Endodermal cell (in vitro differentiated cells): ENCODE data around the gene LOXL1. TPM values are rescaled to one million over a fixed set of nuclear protein-coding genes. Genes with fewer than 3 reads are reported as not detected.
"Not testable (repeated sequence)": the region's sequence is repeated elsewhere in the genome, so short reads cannot be mapped to it uniquely, and the experiment has no call there.

Source experiments
- DNase-seq: peaks from one replicate; pipeline ENCODE4 v3.0.0-alpha.2; 2017
- H3K27ac ChIP-seq: 2 replicates; pipeline ENCODE4 v1.5.1; 2013; ENCODE audit warnings: mild to moderate bottlenecking, low read depth, low read length, moderate library complexity
- H3K27me3 ChIP-seq: 2 replicates; pipeline ENCODE4 v1.6.1; 2013; ENCODE audit warnings: mild to moderate bottlenecking, low read length, moderate library complexity; ENCODE audit not compliant: insufficient read depth, control insufficient read depth, poor library complexity, severe bottlenecking
- H3K36me3 ChIP-seq: 2 replicates; pipeline ENCODE4 v1.7.0; 2013; ENCODE audit warnings: mild to moderate bottlenecking, low read length, moderate library complexity; ENCODE audit not compliant: control insufficient read depth, insufficient read depth
- H3K4me1 ChIP-seq: one replicate; pipeline ENCODE4 v1.7.0; 2013; ENCODE audit warnings: low read length; ENCODE audit not compliant: control insufficient read depth, insufficient read depth
- H3K4me3 ChIP-seq: 2 replicates; pipeline ENCODE4 v1.5.1; 2013; ENCODE audit warnings: mild to moderate bottlenecking, low read length, moderate library complexity
- H3K9ac ChIP-seq: 2 replicates; pipeline ENCODE4 v1.6.1; 2013; ENCODE audit warnings: mild to moderate bottlenecking, low read length, moderate library complexity; ENCODE audit not compliant: poor library complexity, severe bottlenecking; ENCODE audit errors: extremely low read depth
- H3K9me3 ChIP-seq: 2 replicates; pipeline ENCODE4 v1.6.1; 2013; ENCODE audit warnings: mild to moderate bottlenecking, low read length, moderate library complexity; ENCODE audit not compliant: control insufficient read depth
- H3K27ac Mint-ChIP-seq: 2 replicates; pipeline ENCODE4 v1.8.0; 2020; ENCODE audit warnings: mixed read lengths
- H3K27me3 Mint-ChIP-seq: 2 replicates; pipeline ENCODE4 v1.8.0; 2021; ENCODE audit warnings: mild to moderate bottlenecking, mixed read lengths; ENCODE audit not compliant: insufficient read depth
- H3K36me3 Mint-ChIP-seq: 2 replicates; pipeline ENCODE4 v1.8.0; 2020; ENCODE audit warnings: low read depth, mixed read lengths
- H3K4me1 Mint-ChIP-seq: 2 replicates; pipeline ENCODE4 v1.8.0; 2020; ENCODE audit warnings: mixed read lengths
- H3K4me3 Mint-ChIP-seq: 2 replicates; pipeline ENCODE4 v1.8.0; 2020; ENCODE audit warnings: mild to moderate bottlenecking, moderate library complexity, mixed read lengths
- H3K9me3 Mint-ChIP-seq: 2 replicates; pipeline ENCODE4 v1.8.0; 2020; ENCODE audit warnings: mild to moderate bottlenecking, mixed read lengths
- WGBS, 2 experiments: methylation state at CpG; one replicate each; pipeline versions ENCODE4 v1.1.5 to v1.1.7; 2013; ENCODE audit warnings: missing lambda C conversion rate in 2 of 2, mixed read lengths in 1 of 2; ENCODE audit not compliant: insufficient coverage in 1 of 2, insufficient read length in 1 of 2; 5-methylcytosine and 5-hydroxymethylcytosine counted together
- total RNA-seq, 2 donors: library from RNA; stranded (reverse); fragmentation: NEBNext Ultra II Directional in 1 of 2; extraction: Animal tissue kit (Norgen Biotek cat#: 25700) in 1 of 2; gene quantifications; 2 replicates in 1 of 2; 3 replicates in 1 of 2; pipeline ENCODE4 v1.2.1, GENCODE V29; 2021
- TF ChIP-seq, protein P1 (sequence below): fragments of 200-600 bp; sonication (generic); conservative IDR thresholded peaks from 2 replicates; pipeline ENCODE4 v1.5.0; 2021; ENCODE audit warnings: antibody characterized with exemption, mild to moderate bottlenecking

The LOXL1 gene
- total RNA-seq, 2 donors from 2014 or later = 21.3 to 31.8 TPM

DNA sequence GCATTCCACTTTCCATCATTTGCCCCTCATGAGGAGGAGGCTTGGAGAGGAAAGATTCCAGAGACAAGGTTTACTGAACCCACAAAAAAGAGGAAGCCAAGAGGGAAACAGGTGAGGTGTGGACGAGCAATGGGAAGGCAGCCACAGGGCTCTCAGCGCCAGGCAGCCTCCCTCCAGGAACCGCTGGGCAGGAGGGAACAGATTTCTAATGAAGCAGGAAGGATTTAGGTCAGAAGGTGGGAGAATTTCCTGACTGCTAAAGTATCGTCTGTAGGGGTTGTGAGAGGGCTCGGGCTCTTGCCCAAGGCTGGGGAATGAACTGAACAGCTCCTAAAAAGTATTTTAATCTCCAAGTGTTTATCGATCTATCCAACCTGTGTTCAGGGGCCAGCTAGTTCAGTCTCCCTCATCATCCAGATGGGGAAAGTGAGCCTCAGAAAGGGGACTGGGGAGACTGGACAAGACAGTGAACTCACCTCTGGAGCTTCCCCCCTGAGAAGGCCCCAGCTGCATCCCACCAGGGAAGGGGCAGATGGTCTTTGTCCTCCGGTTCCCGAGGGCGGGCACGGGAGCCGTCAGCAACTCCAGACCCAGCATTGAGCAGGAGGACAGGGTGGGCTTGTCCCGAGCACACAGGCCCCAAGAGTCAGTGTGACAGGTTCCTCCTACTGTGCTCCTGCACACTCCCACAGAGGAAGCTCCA is 10.5 kb downstream of the LOXL1 start:
- H3K36me3 ChIP-seq = no peaks in the 10 kb centered on the region
- H3K36me3 Mint-ChIP-seq = no peaks in the 10 kb centered on the region
- H3K27ac ChIP-seq = peak overlapping the region; percentile 67
- TF ChIP-seq, protein P1, sequence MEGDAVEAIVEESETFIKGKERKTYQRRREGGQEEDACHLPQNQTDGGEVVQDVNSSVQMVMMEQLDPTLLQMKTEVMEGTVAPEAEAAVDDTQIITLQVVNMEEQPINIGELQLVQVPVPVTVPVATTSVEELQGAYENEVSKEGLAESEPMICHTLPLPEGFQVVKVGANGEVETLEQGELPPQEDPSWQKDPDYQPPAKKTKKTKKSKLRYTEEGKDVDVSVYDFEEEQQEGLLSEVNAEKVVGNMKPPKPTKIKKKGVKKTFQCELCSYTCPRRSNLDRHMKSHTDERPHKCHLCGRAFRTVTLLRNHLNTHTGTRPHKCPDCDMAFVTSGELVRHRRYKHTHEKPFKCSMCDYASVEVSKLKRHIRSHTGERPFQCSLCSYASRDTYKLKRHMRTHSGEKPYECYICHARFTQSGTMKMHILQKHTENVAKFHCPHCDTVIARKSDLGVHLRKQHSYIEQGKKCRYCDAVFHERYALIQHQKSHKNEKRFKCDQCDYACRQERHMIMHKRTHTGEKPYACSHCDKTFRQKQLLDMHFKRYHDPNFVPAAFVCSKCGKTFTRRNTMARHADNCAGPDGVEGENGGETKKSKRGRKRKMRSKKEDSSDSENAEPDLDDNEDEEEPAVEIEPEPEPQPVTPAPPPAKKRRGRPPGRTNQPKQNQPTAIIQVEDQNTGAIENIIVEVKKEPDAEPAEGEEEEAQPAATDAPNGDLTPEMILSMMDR = no peak
- H3K9ac ChIP-seq = no peak overlapping the region
- WGBS, 2 experiments = 79 to 92% methylated on average over 6 to 12 of the region's 12 CpGs
- H3K4me3 ChIP-seq = no peak overlapping the region
- H3K9me3 ChIP-seq = no peaks in the 10 kb centered on the region
- H3K27me3 Mint-ChIP-seq = no peaks in the 10 kb centered on the region
- no peaks in the 10 kb centered on the region for H3K9me3 Mint-ChIP-seq
- no peak for DNase-seq
- peaks cover 8% of the 10 kb centered on the region for H3K4me1 ChIP-seq
- no peak overlapping the region for H3K4me3 Mint-ChIP-seq
- H3K27ac Mint-ChIP-seq = no peak overlapping the region
- peaks cover 34% of the 10 kb centered on the region for H3K4me1 Mint-ChIP-seq
- H3K27me3 ChIP-seq = no peaks in the 10 kb centered on the region

DNA sequence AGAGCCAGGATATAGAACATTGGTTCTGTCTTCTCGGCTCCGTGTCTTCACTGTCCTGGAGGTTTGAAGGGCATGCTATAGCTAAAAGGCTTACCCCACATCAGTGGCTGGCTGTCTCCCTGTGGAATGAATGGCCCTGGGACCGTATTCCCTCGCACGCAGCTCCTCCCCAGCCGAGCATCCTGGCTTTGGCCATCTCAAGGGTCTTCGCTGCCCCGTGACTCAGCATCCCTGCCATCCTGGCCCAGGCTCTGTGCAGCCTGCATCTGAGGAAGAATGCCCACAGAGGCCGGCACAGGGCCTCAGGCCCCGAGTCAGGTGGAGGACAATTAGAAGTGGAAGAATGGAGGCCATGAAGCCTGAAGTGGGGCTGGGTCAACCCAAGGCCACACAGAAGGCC is 11.0 kb downstream of the LOXL1 start:
- no peak for DNase-seq
- Mint-ChIP-seq H3K36me3 (no peaks in the 10 kb centered on the region), H3K9me3 (no peaks in the 10 kb centered on the region), H3K27me3 (peaks cover under 1% of the 10 kb centered on the region), H3K4me1 (peaks cover 34% of the 10 kb centered on the region), H3K27ac (no peak overlapping the region), H3K4me3 (no peak overlapping the region)
- Histone ChIP-seq H3K9me3 (no peaks in the 10 kb centered on the region), H3K27me3 (no peaks in the 10 kb centered on the region), H3K4me3 (no peak overlapping the region), H3K4me1 (peaks cover 8% of the 10 kb centered on the region), H3K36me3 (no peaks in the 10 kb centered on the region), H3K9ac (no peak overlapping the region), H3K27ac (no peak overlapping the region)
- TF ChIP-seq, protein P1 = no peak
- WGBS, 2 experiments = 78 to 79% methylated on average over 3 to 10 of the region's 10 CpGs

DNA sequence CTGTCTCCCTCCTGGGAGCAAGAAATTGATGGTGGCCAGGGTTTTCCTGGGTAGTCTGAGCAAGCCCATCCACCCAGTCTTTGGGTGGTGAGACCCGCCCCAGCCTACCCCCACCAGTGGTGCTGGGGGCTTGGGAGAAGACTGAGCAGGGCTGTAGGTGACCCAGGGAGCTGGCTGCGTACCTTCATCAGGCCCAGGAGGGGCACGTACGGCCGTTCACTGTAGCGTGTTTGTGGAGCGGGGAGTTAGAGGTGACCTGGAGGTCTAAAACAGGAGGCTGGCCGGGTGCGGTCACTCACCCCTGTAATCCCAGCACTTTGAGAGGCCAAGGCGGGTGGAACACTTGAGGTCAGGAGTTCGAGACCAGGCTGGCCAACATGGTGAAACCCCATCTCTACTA is 11.5 kb downstream of the LOXL1 start:
- TF ChIP-seq, protein P1 = no peak
- 95 to 98% methylated on average over 9 to 11 of the region's 11 CpGs for WGBS, 2 experiments
- H3K9me3 ChIP-seq = no peaks in the 10 kb centered on the region
- Mint-ChIP-seq H3K4me3 (no peak overlapping the region), H3K27me3 (peaks cover 3% of the 10 kb centered on the region), H3K9me3 (no peaks in the 10 kb centered on the region), H3K36me3 (no peaks in the 10 kb centered on the region), H3K27ac (no peak overlapping the region), H3K4me1 (peaks cover 31% of the 10 kb centered on the region)
- no peak overlapping the region for H3K27ac ChIP-seq
- no peak overlapping the region for H3K4me3 ChIP-seq
- H3K36me3 ChIP-seq = no peaks in the 10 kb centered on the region
- H3K4me1 ChIP-seq = peaks cover 8% of the 10 kb centered on the region
- H3K27me3 ChIP-seq = no peaks in the 10 kb centered on the region
- DNase-seq = no peak
- no peak overlapping the region for H3K9ac ChIP-seq

DNA sequence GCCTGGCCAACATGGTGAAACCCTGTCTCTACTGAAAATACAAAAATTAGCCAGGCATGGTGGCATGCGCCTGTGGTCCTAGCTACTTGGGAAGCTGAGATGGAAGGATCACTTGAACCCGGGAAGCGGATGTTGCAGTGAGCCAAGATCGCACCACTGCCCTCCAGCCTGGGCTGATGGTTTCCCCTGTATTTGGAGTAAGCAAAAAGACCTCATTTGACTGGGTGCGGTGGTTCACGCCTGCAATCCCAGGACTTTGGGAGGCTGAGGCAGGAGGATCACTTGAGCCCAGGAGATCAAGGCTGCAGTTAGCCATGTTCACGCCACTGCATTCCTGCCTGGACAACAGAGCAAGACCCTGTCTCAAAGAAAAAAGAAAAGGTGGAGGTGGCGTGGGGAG is 12.3 kb downstream of the LOXL1 start:
- DNase-seq, H3K4me1 ChIP-seq, H3K27me3 ChIP-seq, H3K27me3 Mint-ChIP-seq, H3K36me3 Mint-ChIP-seq, H3K9ac ChIP-seq, H3K4me3 Mint-ChIP-seq, H3K9me3 ChIP-seq, H3K4me3 ChIP-seq, H3K36me3 ChIP-seq, H3K27ac ChIP-seq, H3K27ac Mint-ChIP-seq, H3K9me3 Mint-ChIP-seq: not testable (repeated sequence)
- WGBS, 2 experiments = 99% methylated on average over 7 to 8 of the region's 8 CpGs
- peaks cover 28% of the 10 kb centered on the region for H3K4me1 Mint-ChIP-seq
